ENCODE measurements around the gene EIF2B2.
"Not testable (repeated sequence)": the region's sequence is repeated elsewhere in the genome, so short reads cannot be mapped to it uniquely, and the experiment has no call there.

The EIF2B2 gene

DNA sequence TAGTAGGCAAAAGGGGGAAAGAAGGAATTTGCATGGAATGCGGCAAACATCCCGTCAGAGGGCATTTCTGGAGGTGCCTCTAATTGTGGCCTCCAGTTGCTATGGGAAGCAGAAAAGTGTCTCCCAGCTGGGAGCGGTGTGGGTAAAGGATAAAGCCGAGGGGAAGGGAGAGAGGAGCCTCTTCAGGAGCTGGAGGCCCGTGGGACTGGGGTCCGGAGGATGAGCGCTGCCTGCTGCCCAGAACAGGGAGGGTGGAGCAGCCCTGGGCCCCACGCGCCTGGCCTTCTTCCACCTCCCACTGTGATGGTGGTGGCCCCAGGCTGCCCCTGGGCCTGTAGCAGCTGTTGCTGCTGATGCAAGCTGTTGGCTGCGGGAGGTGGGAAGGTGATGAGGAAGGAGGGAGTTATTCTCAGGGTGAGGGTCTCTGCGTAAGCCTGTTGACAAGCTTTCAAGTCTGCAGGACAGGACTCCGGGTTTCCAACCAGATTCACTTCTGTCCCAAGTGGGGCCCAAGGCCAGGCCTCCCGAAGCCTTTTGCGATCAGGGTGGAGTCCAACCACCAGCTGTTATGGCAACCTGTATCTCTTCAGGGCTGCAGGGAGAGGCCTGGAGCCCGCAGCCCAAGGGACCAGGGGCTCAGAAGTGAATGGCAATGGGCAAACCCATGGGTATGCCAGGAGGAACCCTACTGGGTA, 28.2 kb upstream of the EIF2B2 start:
- no peak for DNase-seq

GRCh38 chr14:74975059-74975810, 27.5 kb upstream of the EIF2B2 start:
- DNase-seq = no peak

- DNase-seq = no peak
Observed at GRCh38 chr14:74976264-74977113, 26.2 kb upstream of the EIF2B2 start.

GRCh38 chr14:74977164-74977900, 25.4 kb upstream of the EIF2B2 start:
- DNase-seq = no peak

DNA sequence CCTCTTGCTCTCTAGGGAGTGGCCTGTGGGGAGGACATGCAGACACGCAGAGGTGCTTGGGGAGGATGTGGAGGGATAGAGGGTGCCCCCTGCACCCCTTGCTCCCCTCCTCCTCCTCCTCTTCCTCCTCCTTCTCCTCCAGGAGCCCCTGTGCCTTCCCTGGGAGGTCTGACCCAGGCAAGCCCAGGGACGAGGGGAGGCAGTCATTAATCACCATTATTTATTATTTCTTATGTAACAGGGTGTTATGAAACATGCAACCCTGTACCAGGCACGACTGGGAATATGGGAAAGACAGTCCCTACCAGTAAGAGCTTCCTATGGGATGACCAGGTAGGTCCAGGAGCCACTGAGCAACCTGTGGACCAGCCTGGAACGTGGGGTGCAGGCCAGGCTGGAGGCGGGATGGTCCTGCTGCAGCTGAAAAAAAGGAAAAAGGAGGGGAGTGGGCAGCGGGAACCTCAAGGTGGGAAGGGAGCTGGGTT, 24.8 kb upstream of the EIF2B2 start:
- DNase-seq = no peak

- DNase-seq = no peak
Observed at GRCh38 chr14:74978416-74978947, 24.2 kb upstream of the EIF2B2 start.

- DNase-seq = no peak
Observed at GRCh38 chr14:74979029-74979428, 23.7 kb upstream of the EIF2B2 start.

GRCh38 chr14:74979442-74980397, 23.0 kb upstream of the EIF2B2 start:
- DNase-seq = no peak

DNA sequence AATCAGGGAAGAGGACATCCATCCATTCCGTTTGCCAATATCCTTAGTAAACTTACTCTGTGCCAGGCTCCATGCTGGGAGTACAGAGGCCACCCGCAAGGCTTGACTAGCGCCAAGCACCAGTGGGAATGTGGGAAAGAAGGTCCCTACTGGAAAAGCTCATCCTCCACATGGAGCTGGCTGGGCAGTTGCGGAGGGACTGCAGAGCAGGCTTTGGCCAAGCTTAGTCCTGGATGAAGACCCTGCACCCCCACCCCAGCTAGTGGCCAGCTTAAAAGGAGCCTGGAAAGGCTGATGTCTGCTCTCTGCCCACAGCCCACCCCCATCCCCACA, 22.4 kb upstream of the EIF2B2 start:
- no peak for DNase-seq

- DNase-seq = no peak
Observed at GRCh38 chr14:74980731-74981461, 21.8 kb upstream of the EIF2B2 start.

DNA sequence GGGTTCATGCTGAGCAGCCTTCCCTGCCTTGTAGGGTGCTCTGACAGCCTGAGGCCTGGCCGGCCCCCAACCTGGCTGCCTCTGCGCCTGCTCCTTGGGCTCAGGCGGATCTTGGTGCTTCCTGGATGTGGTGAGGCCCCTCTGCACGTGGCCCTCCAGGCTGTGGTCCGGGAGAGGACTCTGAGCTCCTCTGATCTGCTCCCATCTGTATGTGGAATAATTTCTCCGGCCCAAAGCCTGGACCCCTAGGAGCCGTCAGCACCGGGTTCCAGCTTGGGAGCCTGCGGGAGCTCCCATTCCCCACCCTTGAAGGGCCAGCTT, 21.3 kb upstream of the EIF2B2 start:
- no peak for DNase-seq

- no peak for DNase-seq
Observed at GRCh38 chr14:74981833-74982232, 20.9 kb upstream of the EIF2B2 start.

DNA sequence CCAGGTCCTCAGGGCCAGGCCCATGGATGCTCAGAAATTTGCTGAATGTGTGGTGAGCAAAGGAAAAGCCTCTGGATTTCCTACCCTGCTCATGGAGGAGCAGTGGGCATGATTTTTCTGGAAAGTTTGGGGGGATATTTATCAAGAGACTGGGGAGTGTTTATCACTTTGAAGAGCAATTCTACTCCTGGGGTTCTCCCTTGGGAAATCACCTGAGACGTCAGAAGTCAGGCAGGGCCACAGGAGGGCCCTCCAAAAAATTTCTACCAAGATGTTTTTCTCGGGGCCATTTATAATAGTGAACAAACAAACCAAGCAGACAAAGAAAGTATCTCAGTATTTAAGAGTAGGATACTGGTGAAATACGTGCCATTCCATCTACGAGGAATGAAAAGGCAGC, 20.1 kb upstream of the EIF2B2 start:
- DNase-seq = no peak

- DNase-seq = no peak
Observed at GRCh38 chr14:74983343-74983742, 19.4 kb upstream of the EIF2B2 start.

DNA sequence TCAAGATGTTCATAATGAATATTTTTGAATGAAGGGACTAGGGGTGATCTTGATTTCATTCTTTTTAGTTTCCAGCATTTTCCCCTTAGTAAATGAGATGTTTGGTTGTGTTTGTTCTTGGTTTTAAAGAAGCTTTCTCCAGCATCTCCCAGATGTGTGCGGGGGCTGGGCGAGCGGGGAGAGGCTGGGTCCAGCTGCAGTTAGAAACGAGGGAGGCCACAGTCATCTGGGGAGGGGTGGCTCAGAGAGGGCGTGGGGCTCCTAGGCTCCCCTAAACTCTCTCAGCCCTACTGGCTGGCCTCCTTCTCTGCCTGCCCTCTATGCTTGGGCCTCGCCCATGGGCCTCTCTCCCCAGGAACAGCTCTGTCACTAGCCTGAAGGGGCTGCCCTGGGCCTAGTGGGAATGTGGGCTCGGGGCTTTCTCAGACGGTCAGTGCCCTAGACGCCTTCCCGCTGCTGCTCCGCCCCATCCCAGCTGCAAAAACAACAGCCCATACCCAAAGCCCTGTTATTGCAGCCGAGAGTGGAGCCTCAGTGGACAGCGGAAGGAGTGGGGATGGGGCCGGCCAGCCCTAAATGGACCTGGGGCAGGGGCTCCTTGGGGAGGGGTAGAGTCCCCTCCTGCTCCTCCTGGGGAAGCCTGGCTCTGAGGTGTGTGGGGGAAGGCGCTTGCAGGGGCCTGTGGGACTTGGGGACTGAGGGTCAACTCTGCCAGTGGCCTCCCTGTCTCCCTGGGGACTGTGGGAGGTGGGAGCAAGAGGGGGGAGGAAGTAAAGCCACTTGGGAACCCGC, 18.3 kb upstream of the EIF2B2 start:
- DNase-seq = no peak

GRCh38 chr14:74985028-74985310, 17.8 kb upstream of the EIF2B2 start:
- DNase-seq = no peak

DNA sequence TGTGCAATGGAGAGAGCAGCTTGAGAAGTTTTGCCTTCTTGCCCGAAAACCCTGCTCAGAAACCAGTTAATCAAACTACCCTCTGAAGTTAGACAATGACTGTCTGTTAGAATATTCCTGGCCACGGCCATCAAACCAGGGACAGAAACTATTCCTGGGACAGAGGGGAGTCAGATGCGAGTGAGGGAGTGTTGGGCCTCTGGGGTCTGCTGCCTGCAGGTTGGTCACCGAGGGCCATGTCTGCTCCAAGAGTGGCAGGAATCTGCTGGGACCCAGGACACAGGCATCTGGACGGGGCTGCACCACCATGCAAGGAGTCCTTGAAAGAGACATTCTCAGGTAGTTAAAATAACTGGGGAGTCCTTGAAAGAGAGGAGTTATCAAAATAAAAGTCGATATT, 16.9 kb upstream of the EIF2B2 start:
- DNase-seq = no peak

- no peak for DNase-seq
Observed at GRCh38 chr14:74988131-74988530, 14.6 kb upstream of the EIF2B2 start.

DNA sequence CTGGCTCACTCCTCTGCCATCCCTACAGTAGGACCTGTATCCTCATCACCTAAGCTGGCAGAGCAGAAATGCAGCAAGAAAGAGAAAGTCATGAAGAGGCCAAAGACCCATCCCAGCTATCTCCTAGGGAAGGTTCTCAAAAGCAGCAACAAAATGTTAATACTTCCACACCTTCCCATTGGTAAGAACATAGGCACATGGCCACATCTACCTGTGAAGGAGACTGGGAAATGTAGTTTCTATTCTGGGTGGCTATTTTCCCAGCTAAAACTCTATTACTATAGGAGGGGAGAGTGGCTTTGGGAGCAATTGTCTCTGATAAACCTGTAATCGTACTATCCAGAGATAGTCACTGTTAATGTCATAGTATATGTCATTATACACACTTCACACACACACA, 13.7 kb upstream of the EIF2B2 start:
- DNase-seq = no peak

DNA sequence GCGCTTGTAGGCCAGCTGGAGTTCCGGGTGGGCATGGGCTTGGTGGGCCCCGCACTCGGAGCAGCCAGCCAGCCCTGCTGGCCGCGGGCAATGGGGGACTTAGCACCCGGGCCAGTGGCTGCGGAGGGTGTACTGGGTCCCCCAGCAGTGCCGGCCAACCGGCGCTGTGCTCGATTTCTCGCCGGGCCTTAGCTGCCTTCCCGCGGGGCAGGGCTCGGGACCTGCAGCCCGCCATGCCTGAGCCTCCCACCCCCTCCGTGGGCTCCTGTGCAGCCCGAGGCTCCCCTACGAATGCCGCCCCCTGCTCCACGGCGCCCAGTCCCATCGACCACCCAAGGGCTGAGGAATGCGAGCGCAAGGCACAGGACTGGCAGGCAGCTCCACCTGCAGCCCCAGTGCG, 8.5 kb upstream of the EIF2B2 start:
- DNase-seq = not testable (repeated sequence)

Data from activated CD4-positive, CD25-positive, alpha-beta regulatory T cell (primary cell).